Measurements from ENCODE around the gene PASK.

GRCh38 chr2:241149675-241149924 lies 328 bp upstream of the PASK start:
- TF ChIP-seq CTCF (IDR thresholded peaks at IDR 0.05) (no peak), POLR2A (IDR thresholded peaks at IDR 0.05) (no peak)
